ENCODE results near the gene AGAP2.

GRCh38 chr12:57693659-57694458 is 44.7 kb downstream of the AGAP2 start, which contains the start of gene OS9:
- peak; percentile 82 for TF ChIP-seq CTCF (IDR thresholded peaks at IDR 0.05)
- TF ChIP-seq EZH2 (IDR thresholded peaks at IDR 0.05; ENCODE audit: borderline replicate concordance, insufficient read depth, low read depth, low read length, poor library complexity, severe bottlenecking): no peak
